ENCODE data around the gene AMPD3. TPM values are rescaled to one million over a fixed set of nuclear protein-coding genes. Genes with fewer than 3 reads are reported as not detected.

The AMPD3 gene
- total RNA-seq, 1 experiment from 2014 or later: 0.19 TPM

DNA sequence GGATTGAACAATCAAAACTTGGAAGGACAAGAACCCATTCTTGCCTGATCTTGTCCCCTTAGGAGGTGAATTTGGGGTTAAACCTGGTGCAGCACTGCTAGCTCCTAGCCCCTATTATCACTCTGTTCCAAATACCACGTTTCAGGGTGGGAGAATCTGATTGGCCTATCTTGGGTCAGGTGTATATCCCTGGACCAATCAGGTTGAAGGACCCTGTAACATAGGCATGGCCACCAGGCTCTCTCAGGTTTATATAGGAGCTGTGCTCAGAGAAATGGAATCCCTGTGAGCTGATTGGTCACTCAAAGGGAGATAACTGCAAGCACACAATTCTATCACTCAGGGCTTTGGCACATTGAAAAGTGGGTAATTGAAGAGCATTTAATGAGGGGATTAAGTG is 26.6 kb upstream of the AMPD3 start:
- ChIA-PET POLR2A (ENCODE audit: low non-redundant PET) (no interaction called here), CTCF (no interaction called here)
- Histone ChIP-seq H3K36me3 (ENCODE audit: insufficient read depth, low read length, poor library complexity, severe bottlenecking) (no peaks in the 10 kb centered on the region), H3K4me3 (ENCODE audit: low read depth, low read length, poor library complexity, severe bottlenecking) (no peak overlapping the region), H3K4me1 (ENCODE audit: insufficient read depth, low read length, poor library complexity, severe bottlenecking) (no peaks in the 10 kb centered on the region), H3K9me3 (ENCODE audit: low read depth, low read length, poor library complexity, severe bottlenecking) (no peaks in the 10 kb centered on the region), H3K27me3 (replicated peaks; ENCODE audit: insufficient read depth, low read depth, low read length, poor library complexity) (no peaks in the 10 kb centered on the region), H3K27ac (ENCODE audit: low read depth, low read length, poor library complexity, severe bottlenecking) (no peak overlapping the region)
- TF ChIP-seq EZH2 (IDR thresholded peaks at IDR 0.05; ENCODE audit: borderline replicate concordance, low read depth, low read length, poor library complexity, severe bottlenecking): no peak
- TF ChIP-seq, protein P1, sequence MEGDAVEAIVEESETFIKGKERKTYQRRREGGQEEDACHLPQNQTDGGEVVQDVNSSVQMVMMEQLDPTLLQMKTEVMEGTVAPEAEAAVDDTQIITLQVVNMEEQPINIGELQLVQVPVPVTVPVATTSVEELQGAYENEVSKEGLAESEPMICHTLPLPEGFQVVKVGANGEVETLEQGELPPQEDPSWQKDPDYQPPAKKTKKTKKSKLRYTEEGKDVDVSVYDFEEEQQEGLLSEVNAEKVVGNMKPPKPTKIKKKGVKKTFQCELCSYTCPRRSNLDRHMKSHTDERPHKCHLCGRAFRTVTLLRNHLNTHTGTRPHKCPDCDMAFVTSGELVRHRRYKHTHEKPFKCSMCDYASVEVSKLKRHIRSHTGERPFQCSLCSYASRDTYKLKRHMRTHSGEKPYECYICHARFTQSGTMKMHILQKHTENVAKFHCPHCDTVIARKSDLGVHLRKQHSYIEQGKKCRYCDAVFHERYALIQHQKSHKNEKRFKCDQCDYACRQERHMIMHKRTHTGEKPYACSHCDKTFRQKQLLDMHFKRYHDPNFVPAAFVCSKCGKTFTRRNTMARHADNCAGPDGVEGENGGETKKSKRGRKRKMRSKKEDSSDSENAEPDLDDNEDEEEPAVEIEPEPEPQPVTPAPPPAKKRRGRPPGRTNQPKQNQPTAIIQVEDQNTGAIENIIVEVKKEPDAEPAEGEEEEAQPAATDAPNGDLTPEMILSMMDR (conservative IDR thresholded peaks at IDR 0.05; ENCODE audit: low read depth, low read length): no peak
- no TSS peak for BruUV-seq (replicated peaks)
- intact Hi-C loops (cut with micrococcal nuclease; ENCODE audit: unreplicated experiment): no loop called here
- no peak for DNase-seq (ENCODE audit: low spot score)

DNA sequence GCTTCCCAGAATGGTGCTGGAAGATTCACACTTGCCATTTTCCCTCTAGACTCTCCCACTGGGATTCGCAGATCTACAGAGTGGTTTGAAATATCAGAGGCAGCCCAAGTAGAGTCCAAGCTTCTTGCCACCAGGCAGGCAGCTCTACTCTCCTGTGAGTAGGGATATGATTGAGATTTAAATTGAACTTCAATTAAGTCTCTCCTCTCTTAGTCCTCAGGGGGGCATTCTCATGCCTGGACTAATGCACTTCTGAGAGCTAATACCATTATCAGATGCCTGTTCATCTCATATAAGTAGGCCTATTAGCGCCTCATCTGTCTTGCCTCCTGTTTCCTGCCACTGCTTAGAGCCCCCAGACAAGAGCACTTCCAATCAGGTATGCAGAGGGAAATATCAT is 25.5 kb upstream of the AMPD3 start:
- Histone ChIP-seq H3K4me3 (ENCODE audit: low read depth, low read length, poor library complexity, severe bottlenecking) (no peak overlapping the region), H3K27ac (ENCODE audit: low read depth, low read length, poor library complexity, severe bottlenecking) (no peak overlapping the region), H3K9me3 (ENCODE audit: low read depth, low read length, poor library complexity, severe bottlenecking) (no peaks in the 10 kb centered on the region), H3K4me1 (ENCODE audit: insufficient read depth, low read length, poor library complexity, severe bottlenecking) (no peaks in the 10 kb centered on the region), H3K27me3 (replicated peaks; ENCODE audit: insufficient read depth, low read depth, low read length, poor library complexity) (no peaks in the 10 kb centered on the region), H3K36me3 (ENCODE audit: insufficient read depth, low read length, poor library complexity, severe bottlenecking) (no peaks in the 10 kb centered on the region)
- intact Hi-C loops (cut with micrococcal nuclease; ENCODE audit: unreplicated experiment): no loop called here
- no TSS peak for BruUV-seq (replicated peaks)
- POLR2A ChIA-PET (ENCODE audit: low non-redundant PET): no interaction called here
- peak; percentile 38 for DNase-seq (ENCODE audit: low spot score)
- CTCF ChIA-PET: no interaction called here
- no peak for TF ChIP-seq EZH2 (IDR thresholded peaks at IDR 0.05; ENCODE audit: borderline replicate concordance, low read depth, low read length, poor library complexity, severe bottlenecking)

DNA sequence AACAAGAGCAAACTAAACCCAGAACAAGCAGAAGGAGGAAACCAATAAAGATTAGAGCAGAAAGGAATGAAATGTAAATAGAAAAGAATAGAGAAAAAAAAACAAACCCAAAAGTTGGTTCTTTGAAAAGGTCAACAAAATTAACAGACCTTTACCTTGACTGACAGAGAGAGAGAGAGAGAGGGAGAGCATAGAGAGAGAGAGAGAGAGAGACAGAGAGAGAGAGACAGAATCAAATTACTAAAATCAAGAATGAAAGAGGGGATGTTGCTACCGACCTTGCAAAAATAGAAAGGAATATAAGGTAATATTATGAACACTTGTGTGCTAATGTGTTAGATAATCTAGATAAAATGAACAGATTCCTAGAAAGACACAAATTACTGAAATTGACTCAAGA is 22.6 kb upstream of the AMPD3 start:
- intact Hi-C loops (cut with micrococcal nuclease; ENCODE audit: unreplicated experiment): no loop called here
- no peak for TF ChIP-seq EZH2 (IDR thresholded peaks at IDR 0.05; ENCODE audit: borderline replicate concordance, low read depth, low read length, poor library complexity, severe bottlenecking)
- TF ChIP-seq, protein P1 (conservative IDR thresholded peaks at IDR 0.05; ENCODE audit: low read depth, low read length): no peak
- no peak overlapping the region for H3K27ac ChIP-seq (ENCODE audit: low read depth, low read length, poor library complexity, severe bottlenecking)
- H3K9me3 ChIP-seq (ENCODE audit: low read depth, low read length, poor library complexity, severe bottlenecking): no peaks in the 10 kb centered on the region
- BruUV-seq (replicated peaks): no TSS peak
- no peak overlapping the region for H3K4me3 ChIP-seq (ENCODE audit: low read depth, low read length, poor library complexity, severe bottlenecking)
- DNase-seq (ENCODE audit: low spot score): no peak
- no peaks in the 10 kb centered on the region for H3K36me3 ChIP-seq (ENCODE audit: insufficient read depth, low read length, poor library complexity, severe bottlenecking)
- ChIA-PET CTCF (no interaction called here), POLR2A (ENCODE audit: low non-redundant PET) (no interaction called here)
- H3K4me1 ChIP-seq (ENCODE audit: insufficient read depth, low read length, poor library complexity, severe bottlenecking): no peaks in the 10 kb centered on the region
- no peaks in the 10 kb centered on the region for H3K27me3 ChIP-seq (replicated peaks; ENCODE audit: insufficient read depth, low read depth, low read length, poor library complexity)

DNA sequence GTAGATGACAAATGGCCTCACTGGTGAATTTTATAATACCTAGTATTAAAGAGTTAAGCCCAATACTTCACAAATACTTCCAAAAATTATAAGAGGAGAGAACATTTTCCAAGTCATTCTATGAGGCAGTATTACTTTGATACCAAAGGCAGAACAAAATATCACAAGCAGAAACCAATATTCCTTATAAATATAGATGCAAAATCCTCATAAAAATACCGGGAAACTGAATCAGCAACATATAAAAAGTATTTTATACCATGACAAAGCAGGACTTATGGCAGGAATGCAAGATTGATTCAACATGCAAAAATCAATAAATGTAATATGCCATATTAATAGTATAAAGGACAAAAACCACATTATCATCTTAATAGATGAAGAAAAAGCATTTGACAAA is 22.1 kb upstream of the AMPD3 start:
- intact Hi-C loops (cut with micrococcal nuclease; ENCODE audit: unreplicated experiment): no loop called here
- no peak for TF ChIP-seq EZH2 (IDR thresholded peaks at IDR 0.05; ENCODE audit: borderline replicate concordance, low read depth, low read length, poor library complexity, severe bottlenecking)
- TF ChIP-seq, protein P1 (conservative IDR thresholded peaks at IDR 0.05; ENCODE audit: low read depth, low read length): no peak
- Histone ChIP-seq H3K9me3 (ENCODE audit: low read depth, low read length, poor library complexity, severe bottlenecking) (no peaks in the 10 kb centered on the region), H3K4me1 (ENCODE audit: insufficient read depth, low read length, poor library complexity, severe bottlenecking) (no peaks in the 10 kb centered on the region), H3K27ac (ENCODE audit: low read depth, low read length, poor library complexity, severe bottlenecking) (no peak overlapping the region), H3K4me3 (ENCODE audit: low read depth, low read length, poor library complexity, severe bottlenecking) (no peak overlapping the region), H3K27me3 (replicated peaks; ENCODE audit: insufficient read depth, low read depth, low read length, poor library complexity) (no peaks in the 10 kb centered on the region), H3K36me3 (ENCODE audit: insufficient read depth, low read length, poor library complexity, severe bottlenecking) (no peaks in the 10 kb centered on the region)
- DNase-seq (ENCODE audit: low spot score): no peak
- ChIA-PET POLR2A (ENCODE audit: low non-redundant PET) (no interaction called here), CTCF (no interaction called here)
- no TSS peak for BruUV-seq (replicated peaks)
